Stimulated activated effector memory CD8-positive, alpha-beta T cell treated with anti-CD3 and anti-CD28 coated beads, Interleukin-12 subunit alpha, Interleukin-12 subunit beta, amount 100 ng/mL, for 72 hours (primary cell): ENCODE measurements around the gene RNU1-1.
"Not testable (repeated sequence)": the region's sequence is repeated elsewhere in the genome, so short reads cannot be mapped to it uniquely, and the experiment has no call there.

Experiments used
- ATAC-seq: fragments of 150-1000 bp; cut with Tn5 transposase; 2 replicates; pipeline ENCODE4 v1.10.0; 2021
- DNase-seq, 2 donors: peaks; one replicate each; pipeline ENCODE4 v3.0.0; 2021 to 2022; ENCODE audit warnings: low spot score in 2 of 2
- H3K27ac Mint-ChIP-seq: one replicate; pipeline ENCODE4 v1.8.0; 2022; ENCODE audit warnings: mild to moderate bottlenecking, mixed read lengths
- H3K36me3 Mint-ChIP-seq: one replicate; pipeline ENCODE4 v1.8.0; 2022; ENCODE audit warnings: mild to moderate bottlenecking, mixed read lengths
- H3K4me1 Mint-ChIP-seq: one replicate; pipeline ENCODE4 v1.8.0; 2022; ENCODE audit warnings: mixed read lengths
- H3K4me3 Mint-ChIP-seq: one replicate; pipeline ENCODE4 v1.8.0; 2022; ENCODE audit warnings: mild to moderate bottlenecking, mixed read lengths
- H3K9me3 Mint-ChIP-seq: one replicate; pipeline ENCODE4 v1.8.0; 2022; ENCODE audit warnings: mixed read lengths

RNU1-1 gene

GRCh38 chr1:16486316-16486715, 27.8 kb downstream of the RNU1-1 start:
- ATAC-seq, H3K4me3 Mint-ChIP-seq, DNase-seq, H3K27ac Mint-ChIP-seq, H3K9me3 Mint-ChIP-seq, H3K4me1 Mint-ChIP-seq: not testable (repeated sequence)
- H3K36me3 Mint-ChIP-seq: peaks cover 14% of the 10 kb centered on the region

GRCh38 chr1:16484931-16485330, 29.2 kb downstream of the RNU1-1 start:
- Mint-ChIP-seq H3K4me3 (no peak overlapping the region), H3K9me3 (no peaks in the 10 kb centered on the region)

GRCh38 chr1:16484501-16484835, 29.6 kb downstream of the RNU1-1 start:
- no peak overlapping the region for H3K4me3 Mint-ChIP-seq
- ATAC-seq: no peak
- no peak for DNase-seq
- no peak overlapping the region for H3K27ac Mint-ChIP-seq
- peaks cover 5% of the 10 kb centered on the region for H3K4me1 Mint-ChIP-seq
- H3K9me3 Mint-ChIP-seq: no peaks in the 10 kb centered on the region
- peaks cover 32% of the 10 kb centered on the region for H3K36me3 Mint-ChIP-seq

More at GRCh38 chr1:16484931-16485330, 29.2 kb downstream of the RNU1-1 start:
- ATAC-seq (no peak), DNase-seq (no peak)
- H3K4me1 Mint-ChIP-seq: peaks cover 5% of the 10 kb centered on the region
- no peak overlapping the region for H3K27ac Mint-ChIP-seq
- H3K36me3 Mint-ChIP-seq: peaks cover 28% of the 10 kb centered on the region

- DNase-seq, H3K9me3 Mint-ChIP-seq, H3K27ac Mint-ChIP-seq, ATAC-seq, H3K4me1 Mint-ChIP-seq, H3K4me3 Mint-ChIP-seq: not testable (repeated sequence)
- H3K36me3 Mint-ChIP-seq: peaks cover 35% of the 10 kb centered on the region
These were observed 30.2 kb downstream of the RNU1-1 start for GRCh38 chr1:16483639-16484500.

- H3K4me3 Mint-ChIP-seq, H3K9me3 Mint-ChIP-seq, H3K27ac Mint-ChIP-seq, ATAC-seq, H3K4me1 Mint-ChIP-seq, DNase-seq: not testable (repeated sequence)
- H3K36me3 Mint-ChIP-seq: peaks cover 42% of the 10 kb centered on the region
These were observed 30.9 kb downstream of the RNU1-1 start for GRCh38 chr1:16483146-16483545.

GRCh38 chr1:16478091-16478490, 36.0 kb downstream of the RNU1-1 start:
- ATAC-seq (no peak), DNase-seq (no peak)
- Mint-ChIP-seq H3K9me3 (no peaks in the 10 kb centered on the region), H3K27ac (peak overlapping the region; percentile 64), H3K36me3 (peaks cover 63% of the 10 kb centered on the region), H3K4me1 (peaks cover 3% of the 10 kb centered on the region), H3K4me3 (no peak overlapping the region)

GRCh38 chr1:16475771-16476770, 38.0 kb downstream of the RNU1-1 start:
- H3K36me3 Mint-ChIP-seq: peaks cover 50% of the 10 kb centered on the region
- DNase-seq, H3K27ac Mint-ChIP-seq: not testable (repeated sequence)

GRCh38 chr1:16474891-16475290, 39.2 kb downstream of the RNU1-1 start:
- H3K36me3 Mint-ChIP-seq: peaks cover 38% of the 10 kb centered on the region
- H3K4me3 Mint-ChIP-seq, H3K27ac Mint-ChIP-seq, DNase-seq, ATAC-seq, H3K9me3 Mint-ChIP-seq: not testable (repeated sequence)
- peaks cover 15% of the 10 kb centered on the region for H3K4me1 Mint-ChIP-seq

More at GRCh38 chr1:16475771-16476770, 38.0 kb downstream of the RNU1-1 start:
- ATAC-seq: peak; percentile 48
- H3K4me1 Mint-ChIP-seq: peaks cover 15% of the 10 kb centered on the region
- H3K9me3 Mint-ChIP-seq, H3K4me3 Mint-ChIP-seq: not testable (repeated sequence)

- ATAC-seq (no peak), DNase-seq (no peak)
- Mint-ChIP-seq H3K4me3 (no peak overlapping the region), H3K36me3 (peaks cover 37% of the 10 kb centered on the region), H3K9me3 (no peaks in the 10 kb centered on the region), H3K27ac (no peak overlapping the region), H3K4me1 (peaks cover 15% of the 10 kb centered on the region)
These were observed 39.8 kb downstream of the RNU1-1 start for GRCh38 chr1:16474166-16474800.

GRCh38 chr1:16468558-16468957, 45.5 kb downstream of the RNU1-1 start:
- DNase-seq: no peak
- no peak for ATAC-seq
- Mint-ChIP-seq H3K4me1 (peaks cover 15% of the 10 kb centered on the region), H3K36me3 (peaks cover 27% of the 10 kb centered on the region), H3K27ac (no peak overlapping the region), H3K9me3 (no peaks in the 10 kb centered on the region), H3K4me3 (no peak overlapping the region)

GRCh38 chr1:16464917-16465625, 49.0 kb downstream of the RNU1-1 start:
- H3K36me3 Mint-ChIP-seq: peaks cover 52% of the 10 kb centered on the region
- H3K9me3 Mint-ChIP-seq: no peaks in the 10 kb centered on the region
- no peak for DNase-seq
- no peak overlapping the region for H3K27ac Mint-ChIP-seq
- no peak for ATAC-seq
- no peaks in the 10 kb centered on the region for H3K4me1 Mint-ChIP-seq
- no peak overlapping the region for H3K4me3 Mint-ChIP-seq
